SK-N-MC (cell line): Measurements from ENCODE around the gene ZNF136.

Experiments
- DNase-seq: peaks from one replicate; pipeline ENCODE4 v3.0.0-alpha.2; 2011; ENCODE audit warnings: low read depth, low spot score
- H3K27ac ChIP-seq: fragments of 200-600 bp; sonication (generic); 2 replicates; pipeline ENCODE4 v1.5.1; 2016; ENCODE audit warnings: mixed run types
- H3K36me3 ChIP-seq: fragments of 200-600 bp; sonication (generic); 2 replicates; pipeline ENCODE4 v1.6.1; 2017; ENCODE audit warnings: antibody characterized with exemption, low read length, mixed read lengths; ENCODE audit not compliant: insufficient read depth
- H3K4me3 ChIP-seq: fragments of 200-600 bp; sonication (generic); 2 replicates; pipeline ENCODE4 v1.5.1; 2016
- H3K9ac ChIP-seq: fragments of 200-600 bp; sonication (generic); 2 replicates; pipeline ENCODE4 v1.8.0; 2017; ENCODE audit warnings: mixed run types, mixed read lengths; ENCODE audit not compliant: insufficient read length
- H3K9me3 ChIP-seq: fragments of 200-600 bp; sonication (generic); 2 replicates; pipeline ENCODE4 v1.6.1; 2017; ENCODE audit warnings: low read depth, mild to moderate bottlenecking, antibody characterized with exemption, low read length, moderate library complexity, mixed read lengths
- EZH2 ChIP-seq: fragments of 200-600 bp; sonication (generic); IDR thresholded peaks from one replicate; pipeline ENCODE4 v1.6.1; 2017; ENCODE audit warnings: antibody characterized with exemption
- FOXP2 ChIP-seq: optimal IDR thresholded peaks from 2 replicates; pipeline ENCODE3; 2011; ENCODE audit warnings: mild to moderate bottlenecking, moderate library complexity; ENCODE audit not compliant: insufficient read depth; ENCODE audit errors: extremely low read length, control extremely low read depth
- POLR2AphosphoS5 ChIP-seq: IDR thresholded peaks from 2 replicates; pipeline ENCODE4 v1.6.1; 2012; ENCODE audit warnings: mild to moderate bottlenecking, low read depth, low read length, borderline replicate concordance

ZNF136 gene

GRCh38 chr19:12163826-12164225 is 930 bp downstream of the ZNF136 start:
- peak overlapping the region; percentile 90 for H3K4me3 ChIP-seq
- peak overlapping the region; percentile 93 for H3K9ac ChIP-seq
- TF ChIP-seq EZH2 (no peak), FOXP2 (no peak), POLR2AphosphoS5 (no peak)
- H3K9me3 ChIP-seq: no peaks in the 10 kb centered on the region
- H3K27ac ChIP-seq: 0 out of 2 replicates have a peak overlapping the region, but pooled peaks have one; percentile 70
- H3K36me3 ChIP-seq: peaks cover 25% of the 10 kb centered on the region
- no peak for DNase-seq

- Histone ChIP-seq H3K36me3 (peaks cover 42% of the 10 kb centered on the region), H3K4me3 (no peak overlapping the region), H3K9me3 (no peaks in the 10 kb centered on the region), H3K27ac (no peak overlapping the region), H3K9ac (no peak overlapping the region)
- DNase-seq: no peak
- TF ChIP-seq POLR2AphosphoS5 (no peak), EZH2 (no peak), FOXP2 (no peak)
These were observed 3.7 kb downstream of the ZNF136 start for GRCh38 chr19:12166626-12167025.

GRCh38 chr19:12180377-12180776 is 17.5 kb downstream of the ZNF136 start:
- H3K9me3 ChIP-seq: peaks cover 9% of the 10 kb centered on the region; the same call in 1 of the 2 replicates
- H3K27ac ChIP-seq: no peak overlapping the region
- H3K36me3 ChIP-seq: peaks cover 10% of the 10 kb centered on the region
- no peak for DNase-seq
- TF ChIP-seq POLR2AphosphoS5 (no peak), FOXP2 (no peak), EZH2 (no peak)
- H3K4me3 ChIP-seq: no peak overlapping the region
- no peak overlapping the region for H3K9ac ChIP-seq

- no peak for DNase-seq
- H3K9me3 ChIP-seq: peaks cover 38% of the 10 kb centered on the region
- H3K9ac ChIP-seq: no peak overlapping the region
- no peak for TF ChIP-seq POLR2AphosphoS5
- no peak for TF ChIP-seq EZH2
- TF ChIP-seq FOXP2: no peak
- H3K4me3 ChIP-seq: no peak overlapping the region
- H3K27ac ChIP-seq: no peak overlapping the region
- peaks cover 66% of the 10 kb centered on the region for H3K36me3 ChIP-seq
These were observed 24.7 kb downstream of the ZNF136 start for GRCh38 chr19:12187625-12188024.

GRCh38 chr19:12194827-12195731 is 32.2 kb downstream of the ZNF136 start:
- H3K4me3 ChIP-seq: no peak overlapping the region
- H3K36me3 ChIP-seq: peaks cover 17% of the 10 kb centered on the region
- no peak overlapping the region for H3K27ac ChIP-seq
- H3K9me3 ChIP-seq: peaks cover 12% of the 10 kb centered on the region
- H3K9ac ChIP-seq: no peak overlapping the region
- TF ChIP-seq POLR2AphosphoS5 (no peak), EZH2 (no peak), FOXP2 (no peak)
- DNase-seq: no peak

- Histone ChIP-seq H3K9me3 (peaks cover 7% of the 10 kb centered on the region; the same call in 1 of the 2 replicates), H3K4me3 (no peak overlapping the region), H3K36me3 (no peaks in the 10 kb centered on the region), H3K27ac (no peak overlapping the region), H3K9ac (no peak overlapping the region)
- no peak for TF ChIP-seq POLR2AphosphoS5
- TF ChIP-seq FOXP2: no peak
- TF ChIP-seq EZH2: no peak
- no peak for DNase-seq
These were observed 35.2 kb downstream of the ZNF136 start for GRCh38 chr19:12198136-12198535.

GRCh38 chr19:12199757-12200419 is 37.0 kb downstream of the ZNF136 start:
- no peak for TF ChIP-seq FOXP2
- no peak for TF ChIP-seq POLR2AphosphoS5
- no peak for TF ChIP-seq EZH2
- no peaks in the 10 kb centered on the region for H3K36me3 ChIP-seq
- H3K9me3 ChIP-seq: peaks cover 7% of the 10 kb centered on the region; the same call in 1 of the 2 replicates
- H3K9ac ChIP-seq: no peak overlapping the region
- H3K27ac ChIP-seq: no peak overlapping the region
- H3K4me3 ChIP-seq: no peak overlapping the region
- DNase-seq: no peak

GRCh38 chr19:12202250-12202649 is 39.4 kb downstream of the ZNF136 start:
- Histone ChIP-seq H3K36me3 (no peaks in the 10 kb centered on the region), H3K9me3 (peaks cover 7% of the 10 kb centered on the region; the same call in 1 of the 2 replicates), H3K9ac (no peak overlapping the region)

More at GRCh38 chr19:12202250-12202649, 39.4 kb downstream of the ZNF136 start:
- Histone ChIP-seq H3K4me3 (no peak overlapping the region), H3K27ac (no peak overlapping the region)
- no peak for DNase-seq
- no peak for TF ChIP-seq FOXP2
- no peak for TF ChIP-seq EZH2
- TF ChIP-seq POLR2AphosphoS5: no peak
